ENCODE measurements around the gene NCKIPSD. TPM values are rescaled to one million over a fixed set of nuclear protein-coding genes. Genes with fewer than 3 reads are reported as not detected.
"Not testable (repeated sequence)": the region's sequence is repeated elsewhere in the genome, so short reads cannot be mapped to it uniquely, and the experiment has no call there.

Gene NCKIPSD
- total and polyA plus RNA-seq, 4 donors, result 9.0 to 22.0 (median 11.6) TPM

DNA sequence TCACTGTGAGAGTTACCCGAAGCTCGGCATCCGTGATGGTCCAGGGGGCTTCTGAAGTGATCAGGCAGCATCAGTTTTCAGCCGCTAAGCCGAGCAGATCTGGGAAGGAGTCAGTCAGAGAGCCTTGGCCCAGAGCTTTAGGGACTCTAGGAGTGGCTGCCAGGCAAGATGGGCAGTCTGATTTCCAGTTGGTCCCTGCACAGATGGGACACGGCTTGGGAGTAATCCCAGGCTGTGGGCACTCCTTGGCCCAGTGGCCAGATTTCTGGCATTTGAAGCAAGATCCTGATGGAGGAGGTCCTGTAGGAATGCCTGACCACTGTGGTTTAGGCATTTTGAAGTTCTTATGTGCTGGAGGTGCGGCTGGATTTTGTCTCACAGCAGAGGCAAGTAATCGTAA is 41.8 kb upstream of the NCKIPSD start:
- Histone ChIP-seq H3K36me3 (ENCODE audit: control insufficient read depth in 4 of 4, insufficient read depth in 4 of 4, low read length in 4 of 4) (no peaks in the 10 kb centered on the region), H3K4me3 (no peak overlapping the region), H3K4me1 (ENCODE audit: control insufficient read depth in 5 of 5, insufficient read depth in 5 of 5, low read length in 5 of 5) (peaks cover 0 to 1% (median 0%) of the 10 kb centered on the region in 5 donors), H3K27ac (ENCODE audit: low read depth in 1 of 2, low read length in 1 of 2) (no peak overlapping the region), H3K9me3 (ENCODE audit: control insufficient read depth in 4 of 4, insufficient read depth in 3 of 4, low read length in 3 of 4) (no peaks in the 10 kb centered on the region), H3K9ac (ENCODE audit: insufficient read depth in 1 of 2, low read length in 2 of 2) (no peak overlapping the region), H3K27me3 (ENCODE audit: control insufficient read depth in 3 of 3, insufficient read depth in 3 of 3, low read length in 2 of 3) (no peaks in the 10 kb centered on the region)
- WGBS, 2 donors, result 94 to 100% methylated on average over 8 of the region's 8 CpGs
- DNase-seq (no peak), ATAC-seq (ENCODE audit: insufficient read depth, low FRiP score) (no peak)
- TF ChIP-seq, protein P1, sequence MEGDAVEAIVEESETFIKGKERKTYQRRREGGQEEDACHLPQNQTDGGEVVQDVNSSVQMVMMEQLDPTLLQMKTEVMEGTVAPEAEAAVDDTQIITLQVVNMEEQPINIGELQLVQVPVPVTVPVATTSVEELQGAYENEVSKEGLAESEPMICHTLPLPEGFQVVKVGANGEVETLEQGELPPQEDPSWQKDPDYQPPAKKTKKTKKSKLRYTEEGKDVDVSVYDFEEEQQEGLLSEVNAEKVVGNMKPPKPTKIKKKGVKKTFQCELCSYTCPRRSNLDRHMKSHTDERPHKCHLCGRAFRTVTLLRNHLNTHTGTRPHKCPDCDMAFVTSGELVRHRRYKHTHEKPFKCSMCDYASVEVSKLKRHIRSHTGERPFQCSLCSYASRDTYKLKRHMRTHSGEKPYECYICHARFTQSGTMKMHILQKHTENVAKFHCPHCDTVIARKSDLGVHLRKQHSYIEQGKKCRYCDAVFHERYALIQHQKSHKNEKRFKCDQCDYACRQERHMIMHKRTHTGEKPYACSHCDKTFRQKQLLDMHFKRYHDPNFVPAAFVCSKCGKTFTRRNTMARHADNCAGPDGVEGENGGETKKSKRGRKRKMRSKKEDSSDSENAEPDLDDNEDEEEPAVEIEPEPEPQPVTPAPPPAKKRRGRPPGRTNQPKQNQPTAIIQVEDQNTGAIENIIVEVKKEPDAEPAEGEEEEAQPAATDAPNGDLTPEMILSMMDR (IDR thresholded peaks at IDR 0.05; ENCODE audit: control extremely low read depth, extremely low read depth), result no peak

DNA sequence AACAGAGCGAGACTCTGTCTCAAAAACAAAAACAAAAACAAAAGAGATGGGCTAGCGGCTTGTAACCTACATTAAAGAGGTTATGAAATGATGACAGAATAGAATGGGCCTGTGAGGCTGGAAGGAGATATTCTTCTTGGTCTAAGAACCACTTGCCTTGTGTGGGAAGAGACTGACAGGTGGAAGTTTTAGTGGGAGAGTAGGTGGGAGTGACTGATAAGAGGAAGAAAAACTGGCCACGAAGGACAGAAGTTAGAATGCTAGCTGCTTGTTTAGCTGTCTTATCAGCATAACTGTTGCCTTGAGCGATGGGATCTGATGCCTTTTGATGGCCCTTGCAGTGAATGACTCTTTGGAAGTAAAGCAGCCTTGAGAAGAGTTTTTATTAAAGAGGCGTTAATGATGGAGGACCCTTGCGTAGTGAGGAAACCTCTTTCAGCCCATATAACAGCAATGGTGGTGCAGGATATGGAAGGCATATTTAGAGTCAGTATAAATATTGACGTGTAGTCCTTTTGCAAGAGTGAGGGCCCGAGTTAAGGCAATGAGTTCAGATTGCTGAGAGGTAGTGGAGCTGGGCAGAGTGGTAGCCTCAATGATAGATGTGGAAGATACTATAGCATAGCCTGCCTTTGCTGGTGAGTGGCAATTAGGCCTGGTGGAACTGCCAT is 39.6 kb upstream of the NCKIPSD start:
- not testable (repeated sequence) for H3K9ac ChIP-seq (ENCODE audit: insufficient read depth in 1 of 2, low read length in 2 of 2); H3K9me3 ChIP-seq (ENCODE audit: control insufficient read depth in 4 of 4, insufficient read depth in 3 of 4, low read length in 3 of 4); H3K27me3 ChIP-seq (ENCODE audit: control insufficient read depth in 3 of 3, insufficient read depth in 3 of 3, low read length in 2 of 3); H3K27ac ChIP-seq (ENCODE audit: low read depth in 1 of 2, low read length in 1 of 2); ATAC-seq (ENCODE audit: insufficient read depth, low FRiP score); H3K4me3 ChIP-seq; DNase-seq; H3K36me3 ChIP-seq (ENCODE audit: control insufficient read depth in 4 of 4, insufficient read depth in 4 of 4, low read length in 4 of 4); H3K4me1 ChIP-seq (ENCODE audit: control insufficient read depth in 5 of 5, insufficient read depth in 5 of 5, low read length in 5 of 5)
- WGBS, 2 donors, result 91 to 95% methylated on average over 8 of the region's 8 CpGs

DNA sequence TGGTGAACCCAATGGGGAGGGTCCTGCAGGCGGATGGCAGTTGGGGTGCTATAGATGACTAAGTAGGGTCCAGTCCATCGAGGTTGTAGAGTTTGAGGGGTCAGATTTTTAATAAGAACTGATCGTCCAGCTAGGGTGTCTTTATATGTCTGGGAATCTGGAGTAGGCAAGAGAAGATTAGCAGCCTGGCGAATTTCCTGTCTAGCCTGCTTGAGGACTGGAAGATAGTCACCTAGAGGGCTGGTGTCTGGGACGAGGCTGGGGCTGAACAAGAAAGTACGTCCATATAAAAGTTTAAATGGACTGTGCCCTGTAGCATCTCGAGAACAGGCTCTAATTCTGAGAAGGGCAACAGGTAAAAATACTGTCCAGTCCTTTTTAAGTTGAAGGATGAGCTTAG is 38.0 kb upstream of the NCKIPSD start:
- H3K27me3 ChIP-seq (ENCODE audit: control insufficient read depth in 3 of 3, insufficient read depth in 3 of 3, low read length in 2 of 3), result no peaks in the 10 kb centered on the region
- H3K4me3 ChIP-seq, result no peak overlapping the region
- H3K27ac ChIP-seq (ENCODE audit: low read depth in 1 of 2, low read length in 1 of 2), result no peak overlapping the region
- no peak overlapping the region for H3K9ac ChIP-seq (ENCODE audit: insufficient read depth in 1 of 2, low read length in 2 of 2)
- no peaks in the 10 kb centered on the region for H3K36me3 ChIP-seq (ENCODE audit: control insufficient read depth in 4 of 4, insufficient read depth in 4 of 4, low read length in 4 of 4)
- TF ChIP-seq, protein P1 (IDR thresholded peaks at IDR 0.05; ENCODE audit: control extremely low read depth, extremely low read depth), result no peak
- no peak for DNase-seq
- ATAC-seq (ENCODE audit: insufficient read depth, low FRiP score), result no peak
- 90 to 91% methylated on average over 7 of the region's 7 CpGs for WGBS, 2 donors
- H3K4me1 ChIP-seq (ENCODE audit: control insufficient read depth in 5 of 5, insufficient read depth in 5 of 5, low read length in 5 of 5), result peaks cover 0 to 9% (median 1%) of the 10 kb centered on the region in 5 donors
- H3K9me3 ChIP-seq (ENCODE audit: control insufficient read depth in 4 of 4, insufficient read depth in 3 of 4, low read length in 3 of 4), result no peaks in the 10 kb centered on the region

DNA sequence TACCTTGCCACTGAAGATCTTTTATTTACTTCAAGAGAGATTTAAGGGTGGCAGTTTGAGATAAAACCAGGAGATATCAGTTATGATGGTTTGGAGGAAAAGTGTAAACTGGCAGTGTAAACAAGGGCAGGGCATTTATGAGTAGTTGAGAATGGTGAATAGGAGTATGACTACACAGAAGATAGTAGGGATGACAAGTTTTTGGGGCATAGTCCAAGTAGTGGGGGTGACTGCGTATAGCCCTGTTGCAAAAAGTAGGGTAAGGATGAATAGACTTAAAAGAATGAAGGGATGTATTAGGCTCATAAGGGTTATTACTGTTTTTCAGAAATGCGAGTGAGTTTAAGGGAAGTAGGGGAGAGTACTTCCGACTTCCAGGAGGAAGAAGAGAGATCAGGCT is 37.6 kb upstream of the NCKIPSD start:
- H3K4me3 ChIP-seq; H3K9ac ChIP-seq (ENCODE audit: insufficient read depth in 1 of 2, low read length in 2 of 2); H3K9me3 ChIP-seq (ENCODE audit: control insufficient read depth in 4 of 4, insufficient read depth in 3 of 4, low read length in 3 of 4); H3K27me3 ChIP-seq (ENCODE audit: control insufficient read depth in 3 of 3, insufficient read depth in 3 of 3, low read length in 2 of 3); H3K4me1 ChIP-seq (ENCODE audit: control insufficient read depth in 5 of 5, insufficient read depth in 5 of 5, low read length in 5 of 5); H3K27ac ChIP-seq (ENCODE audit: low read depth in 1 of 2, low read length in 1 of 2); DNase-seq; ATAC-seq (ENCODE audit: insufficient read depth, low FRiP score); H3K36me3 ChIP-seq (ENCODE audit: control insufficient read depth in 4 of 4, insufficient read depth in 4 of 4, low read length in 4 of 4): not testable (repeated sequence)
- WGBS, 2 donors, result 79 to 80% methylated on average over 3 of the region's 3 CpGs
